Adipocyte (in vitro differentiated cells): ENCODE data around the gene GLTP.

ENCODE experiments used
- DNase-seq: peaks from one replicate; pipeline ENCODE4 v3.0.0-alpha.2; 2015; ENCODE audit warnings: low read depth
- H3K27me3 ChIP-seq: replicated peaks from 2 replicates; pipeline ENCODE4 v1.7.0; 2013; ENCODE audit warnings: mild to moderate bottlenecking, low read length, moderate library complexity; ENCODE audit not compliant: control insufficient read depth, insufficient read depth
- H3K36me3 ChIP-seq: 2 replicates; pipeline ENCODE4 v1.7.0; 2013; ENCODE audit warnings: low read length, mild to moderate bottlenecking, moderate library complexity; ENCODE audit not compliant: control insufficient read depth, insufficient read depth, severe bottlenecking
- H3K4me1 ChIP-seq: 2 replicates; pipeline ENCODE4 v1.7.0; 2013; ENCODE audit warnings: mild to moderate bottlenecking, low read length, moderate library complexity; ENCODE audit not compliant: control insufficient read depth, insufficient read depth
- H3K4me3 ChIP-seq: 2 replicates; pipeline ENCODE4 v1.7.0; 2013; ENCODE audit warnings: mild to moderate bottlenecking, low read length, moderate library complexity
- H3K9ac ChIP-seq: 2 replicates; pipeline ENCODE4 v1.7.0; 2013; ENCODE audit warnings: mild to moderate bottlenecking, low read length, moderate library complexity
- H3K9me3 ChIP-seq: 2 replicates; pipeline ENCODE4 v1.7.0; 2013; ENCODE audit warnings: mild to moderate bottlenecking, low read length, moderate library complexity; ENCODE audit not compliant: control insufficient read depth

Gene GLTP

DNA sequence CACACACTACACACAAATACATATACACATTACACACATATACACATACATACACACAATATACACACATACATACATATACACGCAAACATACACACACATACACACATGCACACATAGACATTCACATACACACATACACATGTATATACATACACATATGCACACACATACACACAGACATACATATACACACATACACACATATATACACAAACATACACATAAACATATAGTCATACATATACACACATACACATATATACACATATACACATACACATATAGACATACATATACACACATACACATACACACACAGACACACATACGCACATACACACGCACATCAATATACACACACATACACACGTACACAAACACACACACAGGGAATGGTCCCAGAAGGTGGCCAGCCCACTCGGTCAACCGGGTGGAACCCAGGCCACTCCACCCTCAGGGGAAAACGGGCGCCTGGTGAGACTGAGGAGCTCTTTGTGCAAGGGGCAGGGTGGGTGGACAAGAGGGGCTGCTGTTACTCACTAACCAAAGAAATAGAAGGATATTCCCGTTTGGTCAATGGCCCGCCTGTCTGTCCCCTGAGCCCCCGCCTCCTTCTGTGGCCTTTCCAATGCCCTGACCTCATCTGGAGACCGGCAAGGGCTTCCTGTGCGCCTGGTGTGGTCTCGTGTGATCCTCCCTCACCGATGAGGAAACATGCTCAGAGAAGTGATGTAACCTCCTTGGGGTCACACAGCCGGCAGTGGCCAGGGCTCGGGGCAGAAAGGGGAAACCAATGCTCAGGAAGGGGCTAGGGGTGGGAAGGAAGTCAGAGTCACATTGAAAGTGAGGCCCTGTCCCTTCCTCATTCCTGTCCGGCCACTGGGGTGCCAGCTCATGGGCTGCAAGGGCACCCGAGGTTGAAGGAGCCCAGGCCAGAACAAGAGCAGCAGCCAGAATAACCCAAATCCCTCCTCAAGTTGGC is 52.5 kb downstream of the GLTP start:
- Histone ChIP-seq H3K9me3 (no peaks in the 10 kb centered on the region), H3K27me3 (no peaks in the 10 kb centered on the region), H3K4me3 (no peak overlapping the region), H3K4me1 (no peaks in the 10 kb centered on the region), H3K9ac (no peak overlapping the region), H3K36me3 (no peaks in the 10 kb centered on the region)
- no peak for DNase-seq

DNA sequence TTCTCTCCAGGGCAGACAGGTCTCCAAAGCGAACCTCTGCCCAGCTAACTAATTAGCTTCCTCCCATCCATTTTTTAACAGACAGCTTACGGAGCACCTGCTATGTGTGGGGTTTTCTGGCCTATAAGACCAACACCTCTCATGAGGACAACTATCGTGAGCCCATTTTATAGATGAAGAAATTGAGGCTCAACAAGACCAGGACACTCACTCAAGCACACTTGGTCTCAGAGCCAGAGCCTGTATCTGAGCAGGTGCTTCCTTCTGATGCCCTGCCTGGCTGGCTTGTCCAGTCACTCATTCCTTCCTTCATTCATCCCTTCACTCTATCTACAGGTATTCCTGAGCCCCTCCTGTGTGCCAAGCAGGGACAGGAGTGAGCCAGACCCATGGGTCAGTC is 53.3 kb downstream of the GLTP start:
- DNase-seq, result no peak
- no peaks in the 10 kb centered on the region for H3K36me3 ChIP-seq
- H3K4me3 ChIP-seq, result no peak overlapping the region
- H3K27me3 ChIP-seq, result no peaks in the 10 kb centered on the region
- H3K9ac ChIP-seq, result no peak overlapping the region
- no peaks in the 10 kb centered on the region for H3K4me1 ChIP-seq
- no peaks in the 10 kb centered on the region for H3K9me3 ChIP-seq

DNA sequence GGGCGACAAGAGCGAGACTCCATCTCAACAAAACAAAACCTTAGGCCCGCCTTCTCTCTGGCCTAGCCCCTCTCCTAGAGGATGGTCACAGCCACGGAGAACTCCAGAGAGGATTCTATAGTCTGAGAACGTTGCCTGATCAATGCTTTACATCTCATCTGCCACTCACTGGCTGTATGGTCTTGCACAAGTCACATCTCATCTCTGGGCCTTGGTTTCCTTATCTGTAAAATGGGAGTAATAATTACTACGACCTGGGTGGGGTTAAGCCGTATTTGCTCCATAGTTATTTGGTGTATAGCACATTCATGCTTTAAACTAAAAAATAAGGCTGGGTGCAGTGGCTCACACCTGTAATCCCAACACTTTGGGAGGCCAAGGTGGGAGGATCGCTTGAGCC is 55.6 kb downstream of the GLTP start:
- Histone ChIP-seq H3K4me3 (no peak overlapping the region), H3K9ac (no peak overlapping the region), H3K36me3 (no peaks in the 10 kb centered on the region), H3K27me3 (no peaks in the 10 kb centered on the region), H3K9me3 (no peaks in the 10 kb centered on the region), H3K4me1 (no peaks in the 10 kb centered on the region)
- no peak for DNase-seq

DNA sequence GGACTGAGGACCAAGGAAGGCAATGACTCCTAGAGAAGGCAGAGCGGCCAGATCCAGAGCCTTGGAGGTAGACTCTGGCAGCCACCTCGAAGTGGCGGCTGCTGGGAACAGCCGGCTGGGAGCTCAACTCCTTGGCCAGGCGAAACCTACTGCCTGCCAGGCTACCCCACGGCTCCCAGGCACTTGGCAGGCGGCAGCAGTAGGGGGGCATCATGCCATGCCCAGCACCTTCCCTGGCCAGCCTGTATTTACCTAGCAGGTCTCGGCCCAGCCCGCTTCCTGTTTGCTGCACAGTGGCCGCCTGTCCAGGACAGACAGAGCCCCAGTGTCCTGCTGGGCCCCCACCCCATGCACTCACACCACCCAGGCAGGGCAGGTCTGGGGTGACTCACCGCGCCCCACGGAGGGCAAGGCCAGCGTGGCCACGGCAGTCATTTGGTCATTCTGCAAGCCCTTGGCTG is 57.4 kb downstream of the GLTP start:
- DNase-seq, result no peak
- H3K4me3 ChIP-seq, result no peak overlapping the region
- H3K9me3 ChIP-seq, result no peaks in the 10 kb centered on the region
- no peak overlapping the region for H3K9ac ChIP-seq
- H3K27me3 ChIP-seq, result no peaks in the 10 kb centered on the region
- peaks cover 8% of the 10 kb centered on the region for H3K4me1 ChIP-seq
- no peaks in the 10 kb centered on the region for H3K36me3 ChIP-seq

DNA sequence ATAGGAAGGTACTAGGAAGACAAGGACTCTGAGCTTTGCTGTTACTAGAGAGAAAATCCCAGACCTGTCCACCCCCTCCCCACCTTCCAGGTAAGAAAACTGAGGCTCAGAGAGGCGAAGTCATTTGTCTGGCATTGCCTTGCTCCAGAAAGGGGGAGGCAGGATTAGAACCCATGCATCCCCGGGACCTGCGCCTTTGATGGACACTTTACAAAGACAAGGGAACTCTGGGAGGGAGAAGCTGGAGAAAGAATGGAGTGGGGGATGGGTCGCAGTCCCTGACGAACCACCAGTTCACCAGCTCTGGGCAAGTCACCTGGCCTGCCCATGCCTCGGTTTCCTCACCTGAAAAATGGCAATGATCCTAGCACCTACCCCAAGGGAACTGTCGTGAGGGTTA is 57.9 kb downstream of the GLTP start:
- H3K9ac ChIP-seq, result no peak overlapping the region
- no peak overlapping the region for H3K4me3 ChIP-seq
- no peaks in the 10 kb centered on the region for H3K9me3 ChIP-seq
- DNase-seq, result no peak
- no peaks in the 10 kb centered on the region for H3K36me3 ChIP-seq
- no peaks in the 10 kb centered on the region for H3K27me3 ChIP-seq
- H3K4me1 ChIP-seq, result peaks cover 8% of the 10 kb centered on the region

DNA sequence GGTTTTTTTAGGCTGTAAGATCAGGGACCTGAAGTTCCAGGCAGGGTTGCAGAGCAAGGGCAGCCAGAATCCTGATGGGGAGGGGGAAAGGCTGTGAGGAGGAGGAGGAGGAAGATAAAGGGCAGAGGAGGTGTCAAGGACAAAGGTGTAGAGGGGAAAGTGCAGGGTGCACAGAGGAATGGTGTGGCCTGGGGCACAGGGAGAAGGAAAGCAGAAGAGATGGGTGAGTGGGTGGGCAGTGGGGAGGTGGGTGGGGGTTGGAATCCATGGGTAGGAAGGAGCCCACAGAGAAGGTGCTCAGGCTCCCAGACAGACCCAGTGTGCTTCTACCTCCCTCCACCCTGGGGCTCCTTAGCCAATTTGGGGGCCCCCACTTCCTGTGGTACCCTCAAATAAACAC is 58.4 kb downstream of the GLTP start:
- H3K4me1 ChIP-seq, result peaks cover 8% of the 10 kb centered on the region
- no peaks in the 10 kb centered on the region for H3K27me3 ChIP-seq
- H3K4me3 ChIP-seq, result no peak overlapping the region
- DNase-seq, result no peak
- no peak overlapping the region for H3K9ac ChIP-seq
- no peaks in the 10 kb centered on the region for H3K9me3 ChIP-seq
- H3K36me3 ChIP-seq, result no peaks in the 10 kb centered on the region

DNA sequence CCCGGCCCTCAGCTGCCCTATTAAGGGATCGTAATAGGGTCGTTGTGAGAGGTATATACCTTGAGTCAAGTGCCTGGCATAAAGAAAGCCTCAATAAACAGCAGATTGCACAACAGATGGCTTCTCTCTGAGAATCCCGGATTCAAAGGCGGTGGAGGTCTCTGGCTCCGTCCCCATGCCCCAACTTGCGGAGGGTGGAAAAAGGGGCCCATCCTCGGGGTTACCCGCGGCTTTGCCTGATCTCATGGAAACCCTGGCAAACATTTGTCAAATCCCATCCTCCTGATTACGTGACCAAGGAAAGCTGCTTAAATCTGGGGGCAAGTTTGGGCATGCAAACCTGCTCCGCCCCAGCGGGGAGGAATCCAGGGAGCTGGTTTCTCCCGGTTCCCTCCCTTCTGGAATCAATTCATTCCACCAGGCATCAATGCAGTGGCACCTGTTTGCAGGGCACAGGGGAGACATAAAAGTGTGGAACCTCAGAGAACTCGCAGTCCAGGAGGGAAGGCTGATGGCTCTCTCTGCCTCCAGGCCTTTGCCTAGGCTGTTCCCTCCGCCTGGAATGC is 59.4 kb downstream of the GLTP start:
- Histone ChIP-seq H3K4me3 (no peak overlapping the region), H3K36me3 (no peaks in the 10 kb centered on the region), H3K27me3 (no peaks in the 10 kb centered on the region), H3K9me3 (no peaks in the 10 kb centered on the region), H3K9ac (no peak overlapping the region), H3K4me1 (peaks cover 8% of the 10 kb centered on the region)
- DNase-seq, result no peak

DNA sequence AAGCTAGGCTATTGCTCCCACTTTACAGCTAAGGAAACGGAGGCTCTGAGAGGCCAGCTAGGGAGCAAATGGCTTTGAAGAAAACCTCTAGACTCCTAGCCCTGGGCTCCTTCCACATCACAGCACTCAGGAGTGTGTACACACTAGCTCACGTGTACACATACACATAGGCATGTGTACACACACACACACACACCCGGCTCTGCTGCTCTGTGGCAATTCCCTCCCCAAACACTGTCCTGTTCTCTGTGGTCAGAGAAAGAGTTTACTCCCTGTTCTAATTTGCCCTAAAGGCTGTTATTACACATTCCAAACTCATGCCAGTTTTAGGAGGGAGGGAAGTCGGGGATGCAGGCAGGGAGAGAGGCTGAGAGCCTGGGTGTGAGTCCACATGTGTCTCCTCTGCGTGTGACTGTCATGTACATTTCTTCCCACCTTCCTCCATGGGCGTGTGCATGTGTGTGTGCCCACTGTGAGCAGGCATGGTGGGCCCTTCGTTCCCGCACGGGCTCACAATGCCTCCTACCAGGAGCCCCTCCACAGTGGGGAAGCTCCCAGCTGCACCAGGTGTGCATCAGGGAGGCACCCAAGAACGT is 61.3 kb downstream of the GLTP start:
- Histone ChIP-seq H3K4me3 (no peak overlapping the region), H3K27me3 (no peaks in the 10 kb centered on the region), H3K9me3 (peaks cover 4% of the 10 kb centered on the region), H3K4me1 (peaks cover 8% of the 10 kb centered on the region), H3K9ac (no peak overlapping the region), H3K36me3 (peaks cover 2% of the 10 kb centered on the region)
- peak; percentile 84 for DNase-seq

DNA sequence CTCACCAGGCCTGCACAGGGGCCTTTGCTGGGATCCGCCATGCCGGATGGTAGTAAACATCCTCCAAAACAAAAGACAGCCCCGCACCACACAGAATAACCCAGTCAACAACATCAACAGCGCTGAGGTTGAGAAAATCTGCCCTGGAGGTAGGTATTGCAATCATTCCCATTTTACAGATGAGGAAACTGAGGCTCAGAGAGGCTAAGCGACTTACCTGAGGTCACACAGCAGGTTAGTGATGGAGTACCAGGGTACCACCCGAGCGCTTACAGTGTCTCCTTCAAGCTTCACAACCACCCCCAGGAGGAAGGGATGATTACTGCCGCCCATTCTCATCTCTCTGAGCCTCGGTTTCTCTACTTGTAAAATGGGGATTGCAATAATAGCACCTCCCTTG is 62.1 kb downstream of the GLTP start:
- Histone ChIP-seq H3K4me1 (peaks cover 8% of the 10 kb centered on the region), H3K36me3 (peaks cover 4% of the 10 kb centered on the region), H3K9me3 (peaks cover 5% of the 10 kb centered on the region), H3K9ac (no peak overlapping the region), H3K4me3 (no peak overlapping the region), H3K27me3 (no peaks in the 10 kb centered on the region)
- DNase-seq, result no peak

DNA sequence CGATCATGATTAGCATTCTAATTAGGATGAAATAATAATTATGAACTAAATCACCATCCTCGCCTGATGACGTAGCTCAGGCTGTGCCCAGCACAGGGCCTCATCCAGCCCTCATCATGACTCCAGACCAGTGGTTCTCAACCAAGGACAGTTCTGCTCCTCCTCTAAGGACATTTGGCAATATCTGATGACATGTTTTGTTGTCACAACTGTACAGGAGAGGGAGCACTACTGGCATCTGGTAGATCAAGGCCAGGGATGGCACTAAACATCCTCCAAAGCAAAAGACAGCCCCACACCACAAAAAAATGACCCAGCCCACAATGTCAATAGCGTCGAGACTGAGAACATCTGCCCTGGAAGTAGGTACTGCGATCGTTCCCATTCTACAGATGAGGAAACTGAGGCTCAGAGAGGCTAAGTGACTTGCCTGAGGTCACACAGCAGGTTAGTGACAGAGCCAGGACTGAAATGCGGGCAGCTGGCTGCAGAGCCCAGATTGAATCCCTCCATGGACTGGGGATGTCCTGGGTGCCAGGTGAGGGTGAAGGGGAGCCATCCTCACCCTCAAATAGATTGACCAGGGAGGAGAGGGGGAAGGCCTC is 62.6 kb downstream of the GLTP start:
- Histone ChIP-seq H3K9ac (no peak overlapping the region), H3K36me3 (peaks cover 6% of the 10 kb centered on the region), H3K27me3 (no peaks in the 10 kb centered on the region), H3K4me1 (peaks cover 8% of the 10 kb centered on the region), H3K4me3 (no peak overlapping the region), H3K9me3 (peaks cover 5% of the 10 kb centered on the region)
- no peak for DNase-seq

DNA sequence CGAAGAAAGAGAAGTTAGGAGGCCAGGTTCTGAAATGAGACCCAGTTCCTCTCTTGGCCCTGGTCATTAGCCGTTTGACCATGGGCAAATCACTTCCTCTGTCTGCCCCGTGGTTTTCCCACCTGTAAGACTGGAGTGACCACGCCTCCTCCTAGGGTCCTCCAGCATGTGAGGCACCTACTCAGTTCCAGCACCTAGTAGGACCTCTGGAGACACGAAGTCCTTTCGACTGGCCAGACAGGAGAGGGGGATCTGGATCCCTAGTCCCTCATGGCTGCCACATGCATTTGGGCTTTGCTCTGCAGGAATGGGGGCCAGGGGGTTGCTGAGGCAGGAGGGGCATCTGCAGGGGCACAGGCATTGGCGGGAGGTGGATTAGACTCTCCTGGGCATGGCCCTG is 63.5 kb downstream of the GLTP start:
- peaks cover 8% of the 10 kb centered on the region for H3K4me1 ChIP-seq
- no peaks in the 10 kb centered on the region for H3K27me3 ChIP-seq
- peaks cover 8% of the 10 kb centered on the region for H3K36me3 ChIP-seq
- no peak overlapping the region for H3K9ac ChIP-seq
- H3K9me3 ChIP-seq, result peaks cover 5% of the 10 kb centered on the region
- DNase-seq, result no peak
- no peak overlapping the region for H3K4me3 ChIP-seq
